SU-DHL-6 (cell line): ENCODE results near the gene SLC24A3.
A peak's percentile ranks its signal among the peaks of the same experiment; 100 is the strongest.

Experiments
- H2AFZ ChIP-seq: fragments of 200-600 bp; sonication (generic); 2 replicates; pipeline ENCODE4 v1.6.1; 2014; ENCODE audit warnings: low read depth, mild to moderate bottlenecking, moderate library complexity, mixed read lengths, antibody characterized with exemption, low read length; ENCODE audit not compliant: severe bottlenecking
- H3F3A ChIP-seq: fragments of 200-600 bp; shearing (Covaris generic); 2 replicates; pipeline ENCODE4 v1.6.0; 2016; ENCODE audit warnings: antibody characterized with exemption, mild to moderate bottlenecking; ENCODE audit not compliant: insufficient read depth
- H3K27ac ChIP-seq: fragments of 200-600 bp; sonication (generic); 2 replicates; pipeline ENCODE4 v1.5.1; 2016; ENCODE audit warnings: low read depth, mild to moderate bottlenecking, low read length, moderate library complexity, mixed read lengths
- H3K27me3 ChIP-seq: fragments of 200-600 bp; sonication (generic), shearing (Covaris generic); 2 replicates; pipeline ENCODE4 v1.6.0; 2014; ENCODE audit warnings: mild to moderate bottlenecking, low read length
- H3K36me3 ChIP-seq: fragments of 200-600 bp; sonication (generic); 2 replicates; pipeline ENCODE4 v1.6.1; 2014; ENCODE audit warnings: mild to moderate bottlenecking, low read length, mixed read lengths
- H3K4me2 ChIP-seq: fragments of 300-600, 200-600 bp; shearing (Covaris generic), sonication (generic); 2 replicates; pipeline ENCODE4 v1.6.0; 2014; ENCODE audit warnings: low read length, low read depth, mild to moderate bottlenecking; ENCODE audit not compliant: poor library complexity, severe bottlenecking
- H3K4me3 ChIP-seq: fragments of 200-600 bp; sonication (generic); 2 replicates; pipeline ENCODE4 v1.5.1; 2014; ENCODE audit warnings: antibody characterized with exemption, low read length, mild to moderate bottlenecking, mixed read lengths; ENCODE audit not compliant: insufficient read depth, poor library complexity, severe bottlenecking
- H3K79me2 ChIP-seq: fragments of 200-600 bp; sonication (generic); 2 replicates; pipeline ENCODE4 v1.6.1; 2014; ENCODE audit warnings: mild to moderate bottlenecking, low read length, moderate library complexity; ENCODE audit not compliant: insufficient read depth
- H3K9ac ChIP-seq: fragments of 200-600 bp; sonication (generic); 2 replicates; pipeline ENCODE4 v1.7.0; 2014; ENCODE audit warnings: mild to moderate bottlenecking, low read length
- H3K9me2 ChIP-seq: fragments of 200-600 bp; sonication (generic); replicated peaks from 2 replicates; pipeline ENCODE4 v1.6.1; 2014; ENCODE audit warnings: low read length; ENCODE audit not compliant: insufficient read depth
- H3K9me3 ChIP-seq: fragments of 200-600 bp; sonication (generic); 2 replicates; pipeline ENCODE4 v1.6.1; 2014; ENCODE audit warnings: low read length, mixed read lengths; ENCODE audit not compliant: insufficient read depth
- H4K20me1 ChIP-seq: fragments of 200-600 bp; sonication (generic); 2 replicates; pipeline ENCODE4 v1.6.1; 2014; ENCODE audit warnings: low read depth, mild to moderate bottlenecking, antibody characterized with exemption, low read length, moderate library complexity, mixed read lengths
- EZH2phosphoT487 ChIP-seq: fragments of 200-600 bp; sonication (generic), shearing (Covaris generic); conservative IDR thresholded peaks from 2 replicates; pipeline ENCODE4 v1.6.1; 2018; ENCODE audit warnings: mild to moderate bottlenecking, antibody characterized with exemption, low read length, moderate library complexity, mixed read lengths
- TF ChIP-seq, protein P1 (sequence below): fragments of 200-600 bp; sonication (generic); IDR thresholded peaks from one replicate; pipeline ENCODE4 v1.5.1; 2017; ENCODE audit warnings: antibody characterized with exemption, mild to moderate bottlenecking, low read length, moderate library complexity; ENCODE audit not compliant: insufficient read depth, poor library complexity, severe bottlenecking

SLC24A3 gene

DNA sequence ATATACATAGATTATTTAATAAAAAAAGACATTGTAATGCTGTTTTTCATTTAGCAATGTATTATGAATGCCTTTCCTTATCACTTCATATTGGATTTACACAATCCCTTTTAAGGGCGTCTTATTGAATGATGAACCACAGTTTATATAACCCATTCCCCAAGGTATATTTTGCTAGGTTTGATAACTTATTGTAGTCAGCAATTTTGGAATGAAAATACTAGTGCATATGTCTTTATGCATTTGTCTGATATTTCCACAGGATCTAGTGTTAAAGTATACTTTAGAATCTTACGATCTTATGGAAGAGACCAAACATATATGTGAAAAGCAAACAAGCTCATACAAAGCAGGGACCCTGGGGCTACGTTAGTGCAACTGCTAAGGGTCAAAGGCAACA is 365.2 kb downstream of the SLC24A3 start:
- H3F3A ChIP-seq = no peaks in the 10 kb centered on the region
- no peak overlapping the region for H3K4me2 ChIP-seq
- no peaks in the 10 kb centered on the region for H3K9me3 ChIP-seq
- no peaks in the 10 kb centered on the region for H4K20me1 ChIP-seq
- no peak overlapping the region for H3K27ac ChIP-seq
- H3K9me2 ChIP-seq = no peaks in the 10 kb centered on the region
- no peaks in the 10 kb centered on the region for H3K79me2 ChIP-seq
- no peak overlapping the region for H3K9ac ChIP-seq
- H3K27me3 ChIP-seq = no peaks in the 10 kb centered on the region
- no peaks in the 10 kb centered on the region for H3K36me3 ChIP-seq
- no peak overlapping the region for H3K4me3 ChIP-seq
- H2AFZ ChIP-seq = no peak overlapping the region
- TF ChIP-seq, protein P1, sequence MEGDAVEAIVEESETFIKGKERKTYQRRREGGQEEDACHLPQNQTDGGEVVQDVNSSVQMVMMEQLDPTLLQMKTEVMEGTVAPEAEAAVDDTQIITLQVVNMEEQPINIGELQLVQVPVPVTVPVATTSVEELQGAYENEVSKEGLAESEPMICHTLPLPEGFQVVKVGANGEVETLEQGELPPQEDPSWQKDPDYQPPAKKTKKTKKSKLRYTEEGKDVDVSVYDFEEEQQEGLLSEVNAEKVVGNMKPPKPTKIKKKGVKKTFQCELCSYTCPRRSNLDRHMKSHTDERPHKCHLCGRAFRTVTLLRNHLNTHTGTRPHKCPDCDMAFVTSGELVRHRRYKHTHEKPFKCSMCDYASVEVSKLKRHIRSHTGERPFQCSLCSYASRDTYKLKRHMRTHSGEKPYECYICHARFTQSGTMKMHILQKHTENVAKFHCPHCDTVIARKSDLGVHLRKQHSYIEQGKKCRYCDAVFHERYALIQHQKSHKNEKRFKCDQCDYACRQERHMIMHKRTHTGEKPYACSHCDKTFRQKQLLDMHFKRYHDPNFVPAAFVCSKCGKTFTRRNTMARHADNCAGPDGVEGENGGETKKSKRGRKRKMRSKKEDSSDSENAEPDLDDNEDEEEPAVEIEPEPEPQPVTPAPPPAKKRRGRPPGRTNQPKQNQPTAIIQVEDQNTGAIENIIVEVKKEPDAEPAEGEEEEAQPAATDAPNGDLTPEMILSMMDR = no peak
- TF ChIP-seq EZH2phosphoT487 = no peak

DNA sequence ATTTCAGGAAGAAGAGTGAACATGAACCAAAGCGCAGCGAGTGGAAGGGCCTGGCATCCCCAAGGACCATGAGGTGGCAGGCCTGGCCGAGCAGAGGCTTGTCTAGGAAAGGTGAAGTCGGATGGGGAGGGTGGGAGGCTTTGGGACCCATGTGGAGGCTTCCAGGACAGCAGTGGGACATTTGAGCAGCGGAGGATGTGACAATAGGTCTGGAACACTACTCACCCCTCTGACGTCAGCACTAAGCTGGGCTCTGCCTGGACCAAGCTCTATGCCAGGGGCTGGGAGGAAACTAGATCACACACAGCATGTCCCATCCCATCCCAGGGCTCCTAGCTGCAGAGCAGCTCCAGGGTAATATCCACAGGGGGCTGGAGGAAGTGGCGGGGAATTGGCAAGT is 370.3 kb downstream of the SLC24A3 start:
- H3K27ac ChIP-seq = no peak overlapping the region
- no peaks in the 10 kb centered on the region for H3K9me2 ChIP-seq
- H3F3A ChIP-seq = no peaks in the 10 kb centered on the region
- no peaks in the 10 kb centered on the region for H3K9me3 ChIP-seq
- no peak overlapping the region for H2AFZ ChIP-seq
- no peak overlapping the region for H3K9ac ChIP-seq
- no peak overlapping the region for H3K4me2 ChIP-seq
- no peaks in the 10 kb centered on the region for H3K27me3 ChIP-seq
- H3K4me3 ChIP-seq = no peak overlapping the region
- H4K20me1 ChIP-seq = no peaks in the 10 kb centered on the region
- H3K36me3 ChIP-seq = no peaks in the 10 kb centered on the region
- no peaks in the 10 kb centered on the region for H3K79me2 ChIP-seq
- TF ChIP-seq, protein P1 = no peak
- no peak for TF ChIP-seq EZH2phosphoT487

DNA sequence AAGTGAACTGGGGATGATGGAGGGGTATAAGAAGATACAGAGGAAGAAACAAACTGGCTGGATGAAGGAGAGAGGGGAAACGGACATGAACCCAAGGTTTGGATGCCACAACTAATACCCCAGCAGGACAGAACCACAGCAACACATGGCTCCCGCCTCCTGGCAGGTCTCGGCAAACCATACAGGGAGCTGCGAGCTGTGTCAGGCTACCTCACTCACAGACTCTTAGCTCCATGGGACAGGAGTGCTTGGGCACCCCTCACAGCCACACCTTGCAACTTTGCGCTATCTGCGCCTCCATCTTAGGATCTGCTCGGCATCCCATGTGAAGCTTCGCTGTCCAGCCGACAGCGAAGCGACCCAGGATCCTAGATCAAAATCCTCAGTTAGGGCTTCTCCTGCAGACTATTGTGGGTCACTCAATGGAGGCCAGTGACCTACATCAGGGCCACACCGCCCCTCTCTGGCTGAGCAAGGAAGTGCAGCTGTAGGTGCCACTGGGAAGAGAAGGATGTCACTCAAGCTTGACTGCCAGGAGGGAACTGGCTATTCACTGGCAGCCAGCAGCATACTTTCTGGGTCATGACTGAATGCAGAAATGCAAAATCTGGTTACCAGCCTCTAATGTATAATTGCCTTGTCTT is 371.2 kb downstream of the SLC24A3 start:
- no peaks in the 10 kb centered on the region for H4K20me1 ChIP-seq
- no peak overlapping the region for H3K4me2 ChIP-seq
- H2AFZ ChIP-seq = no peak overlapping the region
- no peaks in the 10 kb centered on the region for H3F3A ChIP-seq
- TF ChIP-seq, protein P1 = peak; percentile 40
- TF ChIP-seq EZH2phosphoT487 = no peak
- H3K9me2 ChIP-seq = no peaks in the 10 kb centered on the region
- no peak overlapping the region for H3K27ac ChIP-seq
- H3K36me3 ChIP-seq = no peaks in the 10 kb centered on the region
- no peaks in the 10 kb centered on the region for H3K79me2 ChIP-seq
- no peak overlapping the region for H3K9ac ChIP-seq
- H3K27me3 ChIP-seq = no peaks in the 10 kb centered on the region
- H3K9me3 ChIP-seq = no peaks in the 10 kb centered on the region
- no peak overlapping the region for H3K4me3 ChIP-seq
